HG03442 (cell line): ENCODE measurements around the gene OR10A6.

ENCODE experiments used
- ATAC-seq: cut with Tn5 transposase; IDR thresholded peaks from one replicate; pipeline ENCODE4 v1.9.1; 2021; ENCODE audit warnings: mild to moderate bottlenecking, moderate library complexity; ENCODE audit not compliant: unreplicated experiment

Gene OR10A6

DNA sequence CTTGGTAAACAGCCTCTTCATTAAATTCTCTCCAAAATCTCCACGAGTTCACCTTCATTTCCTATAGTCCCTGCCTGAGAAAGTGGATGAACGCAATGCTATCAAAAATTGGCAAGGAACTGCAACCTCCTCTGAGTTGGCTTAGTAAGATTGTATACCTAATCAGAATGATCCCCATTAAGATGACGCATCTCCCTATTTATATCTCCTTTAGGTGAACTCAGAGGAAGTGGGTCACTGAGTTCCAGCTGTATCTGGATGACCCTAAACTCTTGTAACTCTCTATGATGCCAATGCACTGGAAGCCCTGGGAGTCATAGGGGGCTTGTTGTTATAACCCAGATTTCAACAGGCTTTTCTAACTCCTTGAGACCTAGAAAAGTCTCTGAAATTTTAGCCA is 48.2 kb downstream of the OR10A6 start:
- no peak for ATAC-seq
